Loucy (cell line): ENCODE measurements around the gene MAPK8.

Source experiments
- H2AFZ ChIP-seq: fragments of 200-600 bp; sonication (generic); 2 replicates; pipeline ENCODE4 v1.6.0; 2016; ENCODE audit warnings: antibody characterized with exemption, mild to moderate bottlenecking, low read length, moderate library complexity
- H3F3A ChIP-seq: fragments of 200-600 bp; 2 replicates; pipeline ENCODE4 v1.6.0; 2016; ENCODE audit warnings: antibody characterized with exemption, low read depth, mild to moderate bottlenecking
- H3K27me3 ChIP-seq: fragments of 200-600 bp; sonication (generic); 2 replicates; pipeline ENCODE4 v1.6.1; 2014; ENCODE audit warnings: low read length, mild to moderate bottlenecking; ENCODE audit not compliant: insufficient read depth, poor library complexity, severe bottlenecking
- H3K36me3 ChIP-seq: fragments of 200-600 bp; sonication (generic); 2 replicates; pipeline ENCODE4 v1.6.1; 2016; ENCODE audit warnings: low read length; ENCODE audit not compliant: insufficient read depth
- H3K4me1 ChIP-seq: fragments of 200-600 bp; sonication (generic); 2 replicates; pipeline ENCODE4 v1.5.1; 2014; ENCODE audit warnings: low read length, mild to moderate bottlenecking; ENCODE audit not compliant: insufficient read depth, poor library complexity, severe bottlenecking
- H3K4me2 ChIP-seq: fragments of 200-600 bp; sonication (generic); 2 replicates; pipeline ENCODE4 v1.6.0; 2014; ENCODE audit warnings: antibody characterized with exemption, low read length, low read depth, mild to moderate bottlenecking; ENCODE audit not compliant: poor library complexity, severe bottlenecking
- H3K4me3 ChIP-seq: fragments of 200-600 bp; sonication (generic); 2 replicates; pipeline ENCODE4 v1.5.1; 2014; ENCODE audit warnings: low read length, mild to moderate bottlenecking, mixed read lengths; ENCODE audit not compliant: poor library complexity, severe bottlenecking
- H3K79me2 ChIP-seq: fragments of 200-600 bp; sonication (generic); 2 replicates; pipeline ENCODE4 v1.6.1; 2014; ENCODE audit warnings: low read length; ENCODE audit not compliant: insufficient read depth
- H3K9ac ChIP-seq: fragments of 200-600 bp; sonication (generic); 2 replicates; pipeline ENCODE4 v1.6.0; 2014; ENCODE audit warnings: mild to moderate bottlenecking, low read depth, low read length, moderate library complexity; ENCODE audit not compliant: poor library complexity, severe bottlenecking
- H3K9me2 ChIP-seq: fragments of 200-600 bp; sonication (generic); replicated peaks from 2 replicates; pipeline ENCODE4 v1.6.1; 2016; ENCODE audit warnings: low read depth, low read length, mixed read lengths
- H3K9me3 ChIP-seq: fragments of 200-600 bp; sonication (generic); 2 replicates; pipeline ENCODE4 v1.6.1; 2014; ENCODE audit warnings: mild to moderate bottlenecking, antibody characterized with exemption, low read length, low read depth; ENCODE audit not compliant: insufficient read depth
- H4K20me1 ChIP-seq: fragments of 200-600 bp; sonication (generic); 2 replicates; pipeline ENCODE4 v1.6.0; 2014; ENCODE audit warnings: antibody characterized with exemption, low read length, mild to moderate bottlenecking; ENCODE audit not compliant: insufficient read depth, poor library complexity, severe bottlenecking
- EZH2phosphoT487 ChIP-seq: fragments of 200-600 bp; IDR thresholded peaks from 2 replicates; pipeline ENCODE4 v1.6.1; 2018; ENCODE audit warnings: antibody characterized with exemption, mild to moderate bottlenecking, moderate library complexity, borderline replicate concordance
- TF ChIP-seq, protein P1 (sequence below): fragments of 200-600 bp; sonication (generic); conservative IDR thresholded peaks from 2 replicates; pipeline ENCODE4 v1.5.1; 2014; ENCODE audit warnings: mild to moderate bottlenecking, antibody characterized with exemption, low read length

Gene MAPK8

DNA sequence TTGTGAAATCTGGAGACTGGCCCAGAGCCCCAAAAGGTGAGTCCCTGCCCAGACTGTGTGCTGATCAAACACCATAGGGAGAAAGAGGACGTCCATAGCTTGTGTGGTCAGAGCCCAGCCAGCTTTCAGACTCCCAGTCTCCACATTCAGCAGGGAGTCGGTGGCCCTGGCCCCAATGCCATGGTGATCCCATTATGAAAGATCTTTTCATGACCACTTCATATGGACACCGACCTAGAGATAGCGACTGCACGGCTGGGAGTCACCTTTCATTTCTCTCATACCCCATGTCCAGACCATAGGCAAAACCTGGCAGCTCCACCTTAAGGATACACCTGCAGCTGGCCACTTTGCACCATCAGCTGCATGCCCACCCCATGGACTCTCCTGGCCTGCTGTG, 172.0 kb downstream of the MAPK8 start:
- Histone ChIP-seq H3K4me1 (peaks cover 4% of the 10 kb centered on the region), H3K9ac (no peak overlapping the region), H3K27me3 (no peaks in the 10 kb centered on the region), H4K20me1 (no peaks in the 10 kb centered on the region), H3K4me3 (no peak overlapping the region), H3K9me2 (no peaks in the 10 kb centered on the region), H3F3A (no peaks in the 10 kb centered on the region), H2AFZ (no peak overlapping the region), H3K9me3 (no peaks in the 10 kb centered on the region), H3K36me3 (no peaks in the 10 kb centered on the region), H3K79me2 (no peaks in the 10 kb centered on the region), H3K4me2 (no peak overlapping the region)
- TF ChIP-seq EZH2phosphoT487: no peak
- TF ChIP-seq, protein P1, sequence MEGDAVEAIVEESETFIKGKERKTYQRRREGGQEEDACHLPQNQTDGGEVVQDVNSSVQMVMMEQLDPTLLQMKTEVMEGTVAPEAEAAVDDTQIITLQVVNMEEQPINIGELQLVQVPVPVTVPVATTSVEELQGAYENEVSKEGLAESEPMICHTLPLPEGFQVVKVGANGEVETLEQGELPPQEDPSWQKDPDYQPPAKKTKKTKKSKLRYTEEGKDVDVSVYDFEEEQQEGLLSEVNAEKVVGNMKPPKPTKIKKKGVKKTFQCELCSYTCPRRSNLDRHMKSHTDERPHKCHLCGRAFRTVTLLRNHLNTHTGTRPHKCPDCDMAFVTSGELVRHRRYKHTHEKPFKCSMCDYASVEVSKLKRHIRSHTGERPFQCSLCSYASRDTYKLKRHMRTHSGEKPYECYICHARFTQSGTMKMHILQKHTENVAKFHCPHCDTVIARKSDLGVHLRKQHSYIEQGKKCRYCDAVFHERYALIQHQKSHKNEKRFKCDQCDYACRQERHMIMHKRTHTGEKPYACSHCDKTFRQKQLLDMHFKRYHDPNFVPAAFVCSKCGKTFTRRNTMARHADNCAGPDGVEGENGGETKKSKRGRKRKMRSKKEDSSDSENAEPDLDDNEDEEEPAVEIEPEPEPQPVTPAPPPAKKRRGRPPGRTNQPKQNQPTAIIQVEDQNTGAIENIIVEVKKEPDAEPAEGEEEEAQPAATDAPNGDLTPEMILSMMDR: no peak

GRCh38 chr10:48478980-48479811, 172.7 kb downstream of the MAPK8 start:
- Histone ChIP-seq H3K4me3 (no peak overlapping the region), H3K4me1 (peaks cover 10% of the 10 kb centered on the region), H2AFZ (no peak overlapping the region), H3K27me3 (no peaks in the 10 kb centered on the region), H3K36me3 (no peaks in the 10 kb centered on the region), H3K9me3 (no peaks in the 10 kb centered on the region), H3K9ac (no peak overlapping the region), H3K79me2 (no peaks in the 10 kb centered on the region), H3K9me2 (no peaks in the 10 kb centered on the region), H3K4me2 (no peak overlapping the region), H3F3A (no peaks in the 10 kb centered on the region), H4K20me1 (no peaks in the 10 kb centered on the region)
- TF ChIP-seq EZH2phosphoT487: no peak
- TF ChIP-seq, protein P1: no peak

GRCh38 chr10:48480397-48481374, 174.2 kb downstream of the MAPK8 start:
- no peaks in the 10 kb centered on the region for H3F3A ChIP-seq
- no peaks in the 10 kb centered on the region for H3K27me3 ChIP-seq
- no peak overlapping the region for H3K9ac ChIP-seq
- no peaks in the 10 kb centered on the region for H4K20me1 ChIP-seq
- H3K79me2 ChIP-seq: no peaks in the 10 kb centered on the region
- TF ChIP-seq, protein P1: no peak
- TF ChIP-seq EZH2phosphoT487: no peak
- H3K4me2 ChIP-seq: no peak overlapping the region
- no peaks in the 10 kb centered on the region for H3K36me3 ChIP-seq
- no peak overlapping the region for H2AFZ ChIP-seq
- no peak overlapping the region for H3K4me3 ChIP-seq
- H3K9me3 ChIP-seq: no peaks in the 10 kb centered on the region
- H3K9me2 ChIP-seq: no peaks in the 10 kb centered on the region
- peaks cover 6% of the 10 kb centered on the region for H3K4me1 ChIP-seq
